NCI-H748 treated with DMSO at 0.1 percent for 48 hours (cell line): Measurements from ENCODE around the gene RRBP1.

ENCODE experiments used
- DNase-seq: peaks from one replicate; lab custom pipeline; 2025; lab: John Stamatoyannopoulos, UW

RRBP1 gene

GRCh38 chr20:17647391-17648314 is 34.4 kb downstream of the RRBP1 start:
- DNase-seq = no peak

- no peak for DNase-seq
Observed at GRCh38 chr20:17646961-17647301, 35.1 kb downstream of the RRBP1 start.

DNA sequence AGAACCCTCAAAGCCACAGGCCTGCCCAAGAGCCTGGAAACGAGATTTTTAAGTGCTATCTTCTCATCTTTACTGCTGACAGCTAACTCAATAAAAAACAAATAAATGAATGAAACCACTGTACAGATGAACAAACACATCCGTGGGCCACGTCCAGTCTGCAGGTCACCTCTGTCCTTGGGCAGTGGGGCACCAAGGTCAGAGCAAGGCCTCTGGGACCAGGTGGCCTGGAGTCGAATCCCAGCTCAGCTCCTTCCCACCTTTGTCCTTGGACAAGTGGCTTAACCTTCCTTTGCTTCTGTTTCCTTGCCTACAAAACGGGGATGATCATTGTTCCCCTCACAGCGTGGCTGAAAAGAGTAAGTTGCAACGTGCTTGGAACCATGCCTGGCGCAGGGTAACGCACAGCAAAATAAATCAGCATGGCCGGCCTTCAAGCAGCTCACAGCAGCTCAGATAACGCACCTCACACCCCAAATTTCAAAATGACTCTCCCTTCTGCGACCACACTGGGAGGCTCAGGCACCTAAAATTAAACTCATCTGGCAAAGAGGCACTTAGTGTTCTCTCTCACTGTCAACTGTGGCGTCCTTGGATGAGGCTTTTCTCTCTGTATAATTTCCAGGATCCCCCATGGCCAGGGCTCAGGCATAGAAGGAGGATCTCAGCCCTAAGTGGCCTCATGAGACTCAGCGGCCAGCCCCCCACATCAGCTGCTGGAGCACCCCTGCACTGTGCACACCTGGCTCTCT is 35.7 kb downstream of the RRBP1 start:
- no peak for DNase-seq

DNA sequence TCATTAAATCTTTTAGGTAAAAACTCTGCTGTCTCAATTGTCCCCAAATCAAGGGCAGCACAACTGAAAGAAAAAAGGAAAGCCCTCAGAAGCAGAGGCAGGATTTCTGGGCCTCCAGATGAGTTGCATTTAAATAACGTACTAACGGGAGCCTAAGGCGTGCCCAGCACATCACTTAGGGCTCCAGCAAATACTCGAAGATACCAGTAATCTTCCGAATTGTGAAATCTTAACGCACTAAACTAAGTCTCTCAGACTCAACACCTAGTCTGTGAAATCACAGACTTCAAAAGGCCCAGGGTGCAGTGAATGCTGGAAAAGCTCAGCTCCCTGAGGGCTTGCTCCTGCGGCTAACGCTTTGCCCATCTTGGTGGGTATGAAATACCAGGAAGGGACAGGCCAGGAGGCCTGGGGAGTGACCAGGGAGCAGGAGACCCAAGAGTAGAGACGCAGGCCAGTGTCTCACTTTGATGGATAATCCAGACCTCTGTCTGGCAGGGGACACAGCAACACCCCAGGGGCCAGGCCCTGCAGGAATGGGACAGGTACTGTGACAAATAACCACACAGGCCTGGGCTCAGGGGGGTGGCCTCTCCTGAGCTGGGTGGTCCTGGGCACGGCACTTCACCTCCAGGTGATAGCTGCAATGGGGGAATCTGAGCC is 36.4 kb downstream of the RRBP1 start:
- DNase-seq = no peak

- no peak for DNase-seq
Observed at GRCh38 chr20:17645010-17645409, 37.0 kb downstream of the RRBP1 start.

DNA sequence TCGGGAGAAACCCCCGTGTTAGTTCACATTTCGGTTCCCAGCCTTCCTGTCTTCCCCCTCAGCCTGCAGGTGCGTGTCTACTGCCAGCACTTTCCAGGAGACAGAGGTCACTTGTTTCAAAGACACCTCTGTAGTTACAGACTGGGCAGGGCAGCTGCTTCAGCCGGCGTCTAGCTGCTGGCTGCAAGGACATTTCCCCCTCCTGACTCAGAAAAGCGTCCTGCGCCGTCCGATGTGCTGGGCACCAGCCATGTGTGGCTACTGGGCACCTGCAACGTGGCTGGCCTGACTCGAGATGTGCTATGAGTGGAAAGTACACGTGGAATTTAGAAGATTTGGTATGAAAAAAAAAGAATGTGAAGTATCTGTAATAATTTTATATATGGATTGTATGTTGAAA is 37.6 kb downstream of the RRBP1 start:
- no peak for DNase-seq

DNA sequence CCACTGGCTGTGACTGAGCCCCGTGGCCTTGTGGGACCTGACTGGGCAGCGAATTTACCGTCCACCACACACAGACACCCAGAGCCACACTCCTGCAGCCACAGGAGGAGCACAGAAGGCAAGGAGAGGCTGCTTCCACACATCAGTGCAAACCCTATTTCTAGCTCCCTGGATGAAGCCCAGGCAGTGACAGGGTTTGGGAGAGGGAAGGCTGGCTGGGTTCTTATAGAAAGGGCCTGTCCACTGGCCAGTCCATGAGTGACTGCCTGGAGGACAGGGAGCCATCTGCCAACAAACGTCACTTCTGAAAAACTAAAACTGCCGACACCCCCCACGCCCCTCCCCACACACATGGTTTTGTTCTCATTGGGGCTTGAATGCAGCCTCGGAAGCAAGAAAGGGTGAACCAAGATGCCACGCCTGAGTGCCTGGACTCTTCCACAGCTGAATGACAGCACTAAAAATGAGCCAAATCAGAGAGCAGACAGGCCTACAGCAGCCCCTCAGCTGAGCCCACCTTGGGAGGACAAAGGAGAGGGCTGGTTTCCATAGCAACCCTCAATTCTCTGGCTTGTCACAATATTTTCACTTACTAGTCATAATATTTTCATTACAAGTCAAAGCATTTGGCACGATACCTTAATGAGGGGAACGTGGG is 38.4 kb downstream of the RRBP1 start:
- no peak for DNase-seq

- DNase-seq = no peak
Observed at GRCh38 chr20:17642404-17643269, 39.4 kb downstream of the RRBP1 start.

DNA sequence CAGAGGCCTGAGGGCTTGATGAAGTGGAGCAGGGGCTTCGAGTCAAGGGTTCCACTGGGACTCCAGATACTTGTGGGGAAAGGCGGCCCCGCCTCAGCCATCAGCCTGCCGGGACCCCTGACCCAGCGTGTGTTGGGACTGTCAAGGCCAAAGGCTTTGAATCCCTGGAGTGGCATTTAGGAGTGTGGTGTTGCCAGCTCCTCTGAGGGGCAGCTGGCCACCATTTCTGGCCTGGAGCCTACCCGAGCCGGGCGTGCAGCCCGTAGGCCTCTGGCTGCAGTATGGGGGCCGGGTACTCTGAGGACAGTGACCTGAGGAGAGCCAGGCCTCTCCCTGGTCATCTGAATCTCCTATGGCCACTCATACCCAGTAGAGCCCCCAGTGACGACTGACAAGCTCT is 40.0 kb downstream of the RRBP1 start:
- DNase-seq = no peak

- no peak for DNase-seq
Observed at GRCh38 chr20:17641520-17641964, 40.5 kb downstream of the RRBP1 start.

DNA sequence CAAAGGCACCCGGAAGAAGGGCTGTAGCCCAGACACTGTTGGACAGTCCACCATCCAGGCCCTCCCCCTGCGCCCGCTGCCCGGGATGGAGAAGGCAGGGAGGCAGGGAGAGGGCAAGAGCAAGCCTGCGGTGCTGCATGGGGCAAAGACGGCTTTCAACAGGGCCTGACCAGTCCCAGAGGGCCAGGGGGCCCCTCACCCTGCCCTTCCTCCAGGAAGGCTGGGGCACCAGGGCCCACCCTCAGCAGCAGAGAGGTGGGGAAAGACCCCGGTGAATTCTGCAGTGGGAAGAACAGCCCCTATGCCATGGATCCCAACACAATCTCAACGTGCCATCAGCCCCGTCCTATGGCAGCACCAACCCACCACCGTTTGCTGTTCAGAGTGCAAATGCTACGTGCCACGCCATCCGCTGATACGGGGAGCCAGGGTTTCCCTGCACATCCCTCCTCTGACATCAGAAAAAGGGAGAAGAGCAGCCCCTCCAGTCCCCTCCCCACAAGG is 41.1 kb downstream of the RRBP1 start:
- no peak for DNase-seq

GRCh38 chr20:17640146-17640874 is 41.7 kb downstream of the RRBP1 start:
- no peak for DNase-seq

- no peak for DNase-seq
Observed at GRCh38 chr20:17638835-17639407, 43.1 kb downstream of the RRBP1 start.

GRCh38 chr20:17637985-17638640 is 43.9 kb downstream of the RRBP1 start:
- no peak for DNase-seq

DNA sequence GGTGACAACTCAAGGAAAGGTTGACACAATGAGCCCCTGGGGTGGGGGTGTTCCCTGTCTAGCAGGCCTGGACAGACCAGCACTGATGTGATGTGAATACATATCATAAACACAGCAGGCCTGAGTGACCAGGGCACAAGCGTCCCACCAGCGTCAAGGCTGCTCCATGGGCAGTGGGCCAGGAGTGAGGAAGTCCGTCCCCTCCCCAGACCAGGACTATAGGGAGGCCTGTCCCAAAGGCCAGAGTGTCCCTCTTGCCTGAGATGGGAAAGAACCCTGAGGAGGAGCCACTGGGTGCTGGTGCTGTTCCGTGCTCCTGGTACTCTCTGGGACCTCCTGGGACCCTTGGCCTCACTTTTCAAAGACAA is 44.6 kb downstream of the RRBP1 start:
- no peak for DNase-seq

DNA sequence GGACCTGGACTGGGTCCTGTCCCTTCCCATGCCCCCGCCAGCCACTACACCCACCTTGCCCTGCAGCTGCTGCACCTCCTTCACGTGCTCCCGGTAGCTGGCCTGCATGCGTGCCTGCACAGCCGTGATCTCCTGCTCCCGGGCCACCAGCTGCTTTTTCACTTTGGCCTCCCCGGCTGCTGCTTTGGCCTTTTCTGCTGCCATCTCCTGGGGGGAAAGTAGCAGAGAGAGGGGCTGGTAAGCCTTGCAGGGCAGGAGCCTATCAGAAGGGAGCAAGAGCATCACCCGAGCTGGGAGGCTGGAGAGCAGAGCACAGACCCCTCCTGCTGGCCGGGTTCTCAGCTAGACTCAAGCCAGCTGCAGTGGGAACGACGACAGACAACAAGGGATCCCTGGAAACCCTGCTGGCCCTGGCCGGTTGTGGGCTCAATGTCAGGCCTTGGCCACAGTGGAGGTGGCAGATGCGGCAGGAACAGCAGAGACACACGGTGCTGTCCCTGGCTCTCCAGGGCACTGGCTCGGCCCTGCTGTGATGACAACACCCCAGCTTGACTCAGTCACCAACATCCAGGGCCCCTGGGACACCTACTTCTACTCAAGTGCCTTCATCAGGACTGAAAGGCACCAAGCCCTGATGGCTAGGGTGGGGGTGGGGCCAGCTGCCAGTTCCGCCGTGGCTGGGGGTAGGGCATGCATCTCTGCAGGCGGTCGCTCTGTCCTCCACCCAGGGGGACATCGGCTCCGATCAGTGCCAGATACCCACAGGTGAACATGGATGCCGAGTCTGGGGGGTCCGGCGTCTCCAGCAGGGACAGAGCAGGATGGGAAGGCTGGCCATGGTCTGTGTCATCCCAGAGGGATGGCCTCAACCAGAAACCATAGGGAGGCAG is 45.3 kb downstream of the RRBP1 start:
- no peak for DNase-seq

- no peak for DNase-seq
Observed at GRCh38 chr20:17635332-17636244, 46.5 kb downstream of the RRBP1 start.
